ENCODE measurements around the gene SLAIN2.

GRCh38 chr4:48347282-48347921, 6.1 kb downstream of the SLAIN2 start:
- TF ChIP-seq POLR2A (IDR thresholded peaks at IDR 0.05) (no peak), CTCF (IDR thresholded peaks at IDR 0.05) (no peak), EP300 (IDR thresholded peaks at IDR 0.05; ENCODE audit: low read depth) (no peak), POLR2AphosphoS5 (IDR thresholded peaks at IDR 0.05) (no peak)

Data from transverse colon (tissue), 4 donors.